Central memory CD8-positive, alpha-beta T cell (primary cell): ENCODE measurements around the gene OR4D2.
A peak's percentile ranks its signal among the peaks of the same experiment; 100 is the strongest.

ENCODE experiments used
- ATAC-seq: fragments of 150-1000 bp; cut with Tn5 transposase; replicated peaks from 2 replicates; pipeline ENCODE4 v1.10.0; 2022; ENCODE audit warnings: mild to moderate bottlenecking, moderate FRiP score, moderate number of reproducible peaks; ENCODE audit not compliant: poor library complexity, severe bottlenecking; ENCODE audit errors: extremely low read depth
- DNase-seq, 2 donors: peaks; one replicate each; pipeline ENCODE4 v3.0.0; 2021; ENCODE audit warnings: low spot score in 2 of 2
- H3K27ac Mint-ChIP-seq: one replicate; pipeline ENCODE4 v1.8.0; 2022; ENCODE audit warnings: low read depth, mild to moderate bottlenecking, moderate library complexity, mixed read lengths
- H3K27me3 Mint-ChIP-seq: one replicate; pipeline ENCODE4 v1.8.0; 2022; ENCODE audit warnings: mixed read lengths
- H3K36me3 Mint-ChIP-seq: one replicate; pipeline ENCODE4 v1.8.0; 2022; ENCODE audit warnings: mild to moderate bottlenecking, moderate library complexity, mixed read lengths; ENCODE audit not compliant: insufficient read depth
- H3K4me1 Mint-ChIP-seq: one replicate; pipeline ENCODE4 v1.8.0; 2022; ENCODE audit warnings: mixed read lengths
- H3K4me3 Mint-ChIP-seq: one replicate; pipeline ENCODE4 v1.8.0; 2022; ENCODE audit warnings: mild to moderate bottlenecking, moderate library complexity, mixed read lengths
- H3K9me3 Mint-ChIP-seq: one replicate; pipeline ENCODE4 v1.8.0; 2022; ENCODE audit warnings: mixed read lengths

OR4D2 gene

GRCh38 chr17:58200024-58200633 is 33.3 kb downstream of the OR4D2 start:
- Mint-ChIP-seq H3K4me3 (no peak overlapping the region), H3K4me1 (peaks cover 8% of the 10 kb centered on the region), H3K27me3 (peaks cover 42% of the 10 kb centered on the region), H3K36me3 (peaks cover 1% of the 10 kb centered on the region), H3K27ac (no peak overlapping the region), H3K9me3 (no peaks in the 10 kb centered on the region)
- DNase-seq (peak; percentile 28 to 35), ATAC-seq (peak; percentile 58)

GRCh38 chr17:58202859-58203258 is 36.1 kb downstream of the OR4D2 start:
- no peak overlapping the region for H3K4me3 Mint-ChIP-seq
- DNase-seq (no peak), ATAC-seq (no peak)
- H3K27ac Mint-ChIP-seq = no peak overlapping the region
- H3K4me1 Mint-ChIP-seq = peaks cover 8% of the 10 kb centered on the region
- peaks cover 26% of the 10 kb centered on the region for H3K27me3 Mint-ChIP-seq
- H3K9me3 Mint-ChIP-seq = no peaks in the 10 kb centered on the region
- H3K36me3 Mint-ChIP-seq = peaks cover 4% of the 10 kb centered on the region

GRCh38 chr17:58204796-58205195 is 38.0 kb downstream of the OR4D2 start:
- Mint-ChIP-seq H3K9me3 (no peaks in the 10 kb centered on the region), H3K4me3 (no peak overlapping the region), H3K27ac (no peak overlapping the region), H3K36me3 (peaks cover 6% of the 10 kb centered on the region), H3K4me1 (peaks cover 7% of the 10 kb centered on the region), H3K27me3 (peaks cover 6% of the 10 kb centered on the region)
- ATAC-seq (no peak), DNase-seq (no peak)

- no peaks in the 10 kb centered on the region for H3K27me3 Mint-ChIP-seq
- DNase-seq = no peak
- H3K9me3 Mint-ChIP-seq = no peaks in the 10 kb centered on the region
- no peaks in the 10 kb centered on the region for H3K4me1 Mint-ChIP-seq
- H3K27ac Mint-ChIP-seq = no peak overlapping the region
- H3K36me3 Mint-ChIP-seq = peaks cover 11% of the 10 kb centered on the region
- H3K4me3 Mint-ChIP-seq = no peak overlapping the region
- no peak for ATAC-seq
Measured at GRCh38 chr17:58205936-58206335, 39.2 kb downstream of the OR4D2 start.

- Mint-ChIP-seq H3K9me3 (no peaks in the 10 kb centered on the region), H3K36me3 (peaks cover 13% of the 10 kb centered on the region), H3K27ac (no peak overlapping the region), H3K27me3 (no peaks in the 10 kb centered on the region), H3K4me1 (no peaks in the 10 kb centered on the region), H3K4me3 (no peak overlapping the region)
- ATAC-seq = no peak
- DNase-seq = no peak
Measured at GRCh38 chr17:58207451-58207850, 40.7 kb downstream of the OR4D2 start.

GRCh38 chr17:58208344-58208743 is 41.6 kb downstream of the OR4D2 start:
- Mint-ChIP-seq H3K27me3 (no peaks in the 10 kb centered on the region), H3K36me3 (peaks cover 16% of the 10 kb centered on the region), H3K9me3 (no peaks in the 10 kb centered on the region), H3K4me1 (no peaks in the 10 kb centered on the region), H3K27ac (no peak overlapping the region), H3K4me3 (no peak overlapping the region)
- ATAC-seq = no peak
- no peak for DNase-seq

GRCh38 chr17:58210922-58211321 is 44.1 kb downstream of the OR4D2 start:
- peaks cover 19% of the 10 kb centered on the region for H3K36me3 Mint-ChIP-seq
- DNase-seq (no peak), ATAC-seq (no peak)
- H3K27ac Mint-ChIP-seq = no peak overlapping the region
- no peaks in the 10 kb centered on the region for H3K4me1 Mint-ChIP-seq
- no peak overlapping the region for H3K4me3 Mint-ChIP-seq
- H3K27me3 Mint-ChIP-seq = no peaks in the 10 kb centered on the region
- no peaks in the 10 kb centered on the region for H3K9me3 Mint-ChIP-seq

- Mint-ChIP-seq H3K9me3 (no peaks in the 10 kb centered on the region), H3K27me3 (no peaks in the 10 kb centered on the region), H3K27ac (no peak overlapping the region), H3K4me1 (peaks cover 14% of the 10 kb centered on the region), H3K36me3 (peaks cover 29% of the 10 kb centered on the region), H3K4me3 (no peak overlapping the region)
- ATAC-seq (no peak), DNase-seq (no peak)
Measured at GRCh38 chr17:58215685-58216084, 48.9 kb downstream of the OR4D2 start.

GRCh38 chr17:58217766-58218165 is 51.0 kb downstream of the OR4D2 start:
- peaks cover 14% of the 10 kb centered on the region for H3K4me1 Mint-ChIP-seq
- no peaks in the 10 kb centered on the region for H3K9me3 Mint-ChIP-seq
- no peak for ATAC-seq
- H3K27ac Mint-ChIP-seq = peak overlapping the region; percentile 96
- no peak for DNase-seq
- peaks cover 27% of the 10 kb centered on the region for H3K36me3 Mint-ChIP-seq
- H3K27me3 Mint-ChIP-seq = no peaks in the 10 kb centered on the region
- H3K4me3 Mint-ChIP-seq = peak overlapping the region; percentile 90

GRCh38 chr17:58219007-58219788 is 52.4 kb downstream of the OR4D2 start, which contains the start of gene MKS1:
MKS1 (minus strand) TSS chr17:58219255; CDS start chr17:58219230, 25 bp downstream.
- H3K36me3 Mint-ChIP-seq = peaks cover 22% of the 10 kb centered on the region
- H3K4me3 Mint-ChIP-seq = peak within 1 kb of the TSS; percentile 90
- peaks cover 14% of the 10 kb centered on the region for H3K4me1 Mint-ChIP-seq
- DNase-seq (peak; percentile 88 to 94), ATAC-seq (peak; percentile 96)
- H3K27me3 Mint-ChIP-seq = peaks cover 2% of the 10 kb centered on the region
- peak within 1 kb of the TSS; percentile 96 for H3K27ac Mint-ChIP-seq
- no peaks in the 10 kb centered on the region for H3K9me3 Mint-ChIP-seq

- Mint-ChIP-seq H3K27me3 (peaks cover 7% of the 10 kb centered on the region), H3K4me1 (peaks cover 14% of the 10 kb centered on the region), H3K27ac (peak overlapping the region; percentile 96), H3K36me3 (peaks cover 22% of the 10 kb centered on the region), H3K4me3 (peak overlapping the region; percentile 90), H3K9me3 (no peaks in the 10 kb centered on the region)
- no peak for DNase-seq
- ATAC-seq = no peak
Measured at GRCh38 chr17:58219789-58220183, 53.0 kb downstream of the OR4D2 start.
